NB4 (cell line): ENCODE data around the gene TMEM9.

ENCODE experiments used
- POLR2A ChIP-seq: IDR thresholded peaks from 2 replicates; pipeline ENCODE4 v1.6.1; 2011; ENCODE audit warnings: mild to moderate bottlenecking; ENCODE audit not compliant: insufficient read length; ENCODE audit errors: extremely low read depth
- TF ChIP-seq, protein P1 (sequence below): IDR thresholded peaks from one replicate; pipeline ENCODE4 v1.5.1; 2012; ENCODE audit warnings: low read depth, low read length

- TF ChIP-seq, protein P1, sequence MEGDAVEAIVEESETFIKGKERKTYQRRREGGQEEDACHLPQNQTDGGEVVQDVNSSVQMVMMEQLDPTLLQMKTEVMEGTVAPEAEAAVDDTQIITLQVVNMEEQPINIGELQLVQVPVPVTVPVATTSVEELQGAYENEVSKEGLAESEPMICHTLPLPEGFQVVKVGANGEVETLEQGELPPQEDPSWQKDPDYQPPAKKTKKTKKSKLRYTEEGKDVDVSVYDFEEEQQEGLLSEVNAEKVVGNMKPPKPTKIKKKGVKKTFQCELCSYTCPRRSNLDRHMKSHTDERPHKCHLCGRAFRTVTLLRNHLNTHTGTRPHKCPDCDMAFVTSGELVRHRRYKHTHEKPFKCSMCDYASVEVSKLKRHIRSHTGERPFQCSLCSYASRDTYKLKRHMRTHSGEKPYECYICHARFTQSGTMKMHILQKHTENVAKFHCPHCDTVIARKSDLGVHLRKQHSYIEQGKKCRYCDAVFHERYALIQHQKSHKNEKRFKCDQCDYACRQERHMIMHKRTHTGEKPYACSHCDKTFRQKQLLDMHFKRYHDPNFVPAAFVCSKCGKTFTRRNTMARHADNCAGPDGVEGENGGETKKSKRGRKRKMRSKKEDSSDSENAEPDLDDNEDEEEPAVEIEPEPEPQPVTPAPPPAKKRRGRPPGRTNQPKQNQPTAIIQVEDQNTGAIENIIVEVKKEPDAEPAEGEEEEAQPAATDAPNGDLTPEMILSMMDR, result no peak
- TF ChIP-seq POLR2A, result no peak
These were observed 55.1 kb downstream of the TMEM9 start for GRCh38 chr1:201098992-201099677.
